Measurements from ENCODE around the gene TRIP4. TPM values are rescaled to one million over a fixed set of nuclear protein-coding genes. Genes with fewer than 3 reads are reported as not detected.

TRIP4 gene
- total and polyA plus RNA-seq, 2 of the 8 experiments (the other 6 are each of a cell fraction or from before 2014, with no cell fraction given): 6.2 to 18.9 TPM

DNA sequence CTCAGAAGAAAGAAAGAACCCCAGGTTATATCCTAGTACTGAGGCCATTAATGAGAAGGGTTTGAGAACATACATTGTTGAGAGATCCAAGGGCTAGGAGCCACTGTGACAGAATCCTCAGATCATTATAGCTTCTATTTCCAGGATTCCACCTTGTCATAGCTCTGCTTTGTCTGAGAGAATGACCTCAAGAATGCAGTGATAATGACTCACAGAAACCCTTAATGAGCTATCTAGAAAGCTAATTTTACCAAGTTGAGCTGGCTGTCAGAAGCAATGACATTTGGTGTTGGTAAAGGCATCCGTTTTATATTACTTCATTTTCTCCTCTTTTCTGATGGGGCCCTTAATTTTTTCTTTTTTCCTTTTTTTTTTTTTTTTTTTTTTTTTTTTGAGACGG is 10.9 kb downstream of the TRIP4 start (continued):
- no peak for TF ChIP-seq CHD7 (IDR thresholded peaks at IDR 0.05; ENCODE audit: insufficient replicate concordance, low read length)
- TF ChIP-seq, protein P1, sequence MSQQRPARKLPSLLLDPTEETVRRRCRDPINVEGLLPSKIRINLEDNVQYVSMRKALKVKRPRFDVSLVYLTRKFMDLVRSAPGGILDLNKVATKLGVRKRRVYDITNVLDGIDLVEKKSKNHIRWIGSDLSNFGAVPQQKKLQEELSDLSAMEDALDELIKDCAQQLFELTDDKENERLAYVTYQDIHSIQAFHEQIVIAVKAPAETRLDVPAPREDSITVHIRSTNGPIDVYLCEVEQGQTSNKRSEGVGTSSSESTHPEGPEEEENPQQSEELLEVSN (IDR thresholded peaks at IDR 0.05): no peak
- no peak for TF ChIP-seq CBX5 (IDR thresholded peaks at IDR 0.05; ENCODE audit: low read depth, low read length)
- TF ChIP-seq CBX8 (IDR thresholded peaks at IDR 0.05; ENCODE audit: borderline replicate concordance, low read depth, low read length): no peak
- TF ChIP-seq KDM5A (IDR thresholded peaks at IDR 0.05; ENCODE audit: low read length): no peak
- no peak for TF ChIP-seq FOSL1 (IDR thresholded peaks at IDR 0.05; ENCODE audit: insufficient read depth, low read depth, low read length)
- TF ChIP-seq TEAD4 (IDR thresholded peaks at IDR 0.05; ENCODE audit: low read depth, low read length): no peak
- no peak for TF ChIP-seq SUZ12 (IDR thresholded peaks at IDR 0.05; ENCODE audit: low read length)
- no peak for TF ChIP-seq CEBPB (IDR thresholded peaks at IDR 0.05; ENCODE audit: low read depth, low read length)
